DND-41 (cell line): Measurements from ENCODE around the gene KCNG4.

Experiments
- ATAC-seq: fragments of 200-7000 bp; cut with Tn5 transposase; 3 replicates; pipeline ENCODE4 v1.9.1; 2021; ENCODE audit warnings: low read depth; ENCODE audit not compliant: insufficient read depth
- DNase-seq: peaks from one replicate; pipeline ENCODE4 v3.0.0-alpha.2; 2020
- H2AFZ ChIP-seq: 2 replicates; pipeline ENCODE4 v1.6.0; 2012; ENCODE audit warnings: low read depth, low read length
- H3K27ac ChIP-seq: 2 replicates; pipeline ENCODE4 v1.5.1; 2012; ENCODE audit warnings: low read length, inconsistent platforms
- H3K27me3 ChIP-seq: fragments of 200-600 bp; sonication (generic); 2 replicates; pipeline ENCODE4 v1.6.0; 2012; ENCODE audit warnings: low read length, mild to moderate bottlenecking, inconsistent platforms; ENCODE audit not compliant: insufficient read depth, poor library complexity
- H3K36me3 ChIP-seq: 2 replicates; pipeline ENCODE4 v1.5.1; 2012; ENCODE audit warnings: low read length, inconsistent platforms; ENCODE audit not compliant: insufficient read depth
- H3K4me1 ChIP-seq: 2 replicates; pipeline ENCODE4 v1.5.1; 2012; ENCODE audit warnings: mild to moderate bottlenecking, low read length; ENCODE audit not compliant: insufficient read depth
- H3K4me2 ChIP-seq: 2 replicates; pipeline ENCODE4 v1.6.0; 2012; ENCODE audit warnings: mild to moderate bottlenecking, moderate library complexity, low read length, inconsistent platforms; ENCODE audit not compliant: insufficient read depth
- H3K4me3 ChIP-seq, 2 experiments: fragments of 200-600 bp in 1 of 2; shearing (Covaris generic) in 1 of 2; 2 replicates each; pipeline ENCODE4 v1.5.1; 2012 to 2016; ENCODE audit warnings: inconsistent platforms in 2 of 2, low read length in 2 of 2, mild to moderate bottlenecking in 2 of 2, low read depth in 1 of 2, moderate library complexity in 1 of 2
- H3K79me2 ChIP-seq: 2 replicates; pipeline ENCODE4 v1.6.0; 2012; ENCODE audit warnings: low read length, inconsistent platforms; ENCODE audit not compliant: insufficient read depth
- H3K9ac ChIP-seq: 2 replicates; pipeline ENCODE4 v1.6.0; 2012; ENCODE audit warnings: low read depth, mild to moderate bottlenecking, inconsistent platforms, low read length, moderate library complexity
- H3K9me3 ChIP-seq: 2 replicates; pipeline ENCODE4 v1.5.1; 2012; ENCODE audit warnings: low read length, moderate library complexity, mild to moderate bottlenecking, inconsistent platforms; ENCODE audit not compliant: insufficient read depth, severe bottlenecking
- H4K20me1 ChIP-seq: 2 replicates; pipeline ENCODE4 v1.6.0; 2012; ENCODE audit warnings: low read length; ENCODE audit not compliant: insufficient read depth
- CTCF ChIP-seq: IDR thresholded peaks from 2 replicates; pipeline ENCODE4 v1.5.1; 2012; ENCODE audit warnings: borderline replicate concordance, low read length, moderate library complexity, mild to moderate bottlenecking; ENCODE audit not compliant: poor library complexity, severe bottlenecking; ENCODE audit errors: extremely low read depth
- EZH2 ChIP-seq: IDR thresholded peaks from 3 replicates; pipeline ENCODE4 v1.6.1; 2012; ENCODE audit warnings: borderline replicate concordance, low read depth, mild to moderate bottlenecking, moderate library complexity, low read length, inconsistent platforms; ENCODE audit not compliant: severe bottlenecking

The KCNG4 gene

GRCh38 chr16:84239909-84240308, at the start of gene KCNG4:
TSS of gene KCNG4 (minus strand) at chr16:84240012. CDS start at chr16:84237485, 2,527 bp downstream.
- no peak within 1 kb of the TSS for H3K27ac ChIP-seq
- no peaks in the 10 kb centered on the region for H3K9me3 ChIP-seq
- DNase-seq (no peak), ATAC-seq (no peak)
- H2AFZ ChIP-seq: no peak within 1 kb of the TSS
- H3K4me1 ChIP-seq: no peaks in the 10 kb centered on the region
- TF ChIP-seq EZH2 (no peak), CTCF (no peak)
- H3K9ac ChIP-seq: no peak within 1 kb of the TSS
- peaks cover 7% of the 10 kb centered on the region; the same call in 1 of the 2 replicates for H4K20me1 ChIP-seq
- H3K36me3 ChIP-seq: no peaks in the 10 kb centered on the region
- H3K79me2 ChIP-seq: no peaks in the 10 kb centered on the region
- H3K4me3 ChIP-seq: no peak within 1 kb of the TSS
- H3K4me2 ChIP-seq: no peak within 1 kb of the TSS
- peaks cover 33% of the 10 kb centered on the region for H3K27me3 ChIP-seq

GRCh38 chr16:84288902-84289301, 49.1 kb upstream of the KCNG4 start:
- Histone ChIP-seq H4K20me1 (0 out of 2 replicates have a peak, but pooled peaks cover 3% of the 10 kb centered on the region), H2AFZ (no peak overlapping the region), H3K4me2 (no peak overlapping the region), H3K4me3 (no peak overlapping the region), H3K79me2 (no peaks in the 10 kb centered on the region), H3K9ac (no peak overlapping the region), H3K4me1 (no peaks in the 10 kb centered on the region), H3K9me3 (no peaks in the 10 kb centered on the region), H3K27me3 (peaks cover 18% of the 10 kb centered on the region), H3K27ac (no peak overlapping the region), H3K36me3 (no peaks in the 10 kb centered on the region)
- ATAC-seq (no peak), DNase-seq (no peak)
- no peak for TF ChIP-seq EZH2
- TF ChIP-seq CTCF: no peak

- Histone ChIP-seq H3K36me3 (no peaks in the 10 kb centered on the region), H3K9ac (no peak overlapping the region), H4K20me1 (no peaks in the 10 kb centered on the region), H3K4me2 (no peak overlapping the region), H3K4me1 (no peaks in the 10 kb centered on the region), H3K4me3 (no peak overlapping the region), H3K27me3 (peaks cover 6% of the 10 kb centered on the region), H3K79me2 (no peaks in the 10 kb centered on the region), H3K27ac (no peak overlapping the region), H2AFZ (no peak overlapping the region), H3K9me3 (no peaks in the 10 kb centered on the region)
- DNase-seq (no peak), ATAC-seq (no peak)
- no peak for TF ChIP-seq CTCF
These were observed 46.9 kb upstream of the KCNG4 start for GRCh38 chr16:84286578-84287240.
